Measurements from ENCODE around the gene GAS7. TPM values are rescaled to one million over a fixed set of nuclear protein-coding genes. Genes with fewer than 3 reads are reported as not detected.

GAS7 gene
- total and polyA plus RNA-seq, 2 experiments from 2014 or later, result 1.9 to 10.7 TPM

DNA sequence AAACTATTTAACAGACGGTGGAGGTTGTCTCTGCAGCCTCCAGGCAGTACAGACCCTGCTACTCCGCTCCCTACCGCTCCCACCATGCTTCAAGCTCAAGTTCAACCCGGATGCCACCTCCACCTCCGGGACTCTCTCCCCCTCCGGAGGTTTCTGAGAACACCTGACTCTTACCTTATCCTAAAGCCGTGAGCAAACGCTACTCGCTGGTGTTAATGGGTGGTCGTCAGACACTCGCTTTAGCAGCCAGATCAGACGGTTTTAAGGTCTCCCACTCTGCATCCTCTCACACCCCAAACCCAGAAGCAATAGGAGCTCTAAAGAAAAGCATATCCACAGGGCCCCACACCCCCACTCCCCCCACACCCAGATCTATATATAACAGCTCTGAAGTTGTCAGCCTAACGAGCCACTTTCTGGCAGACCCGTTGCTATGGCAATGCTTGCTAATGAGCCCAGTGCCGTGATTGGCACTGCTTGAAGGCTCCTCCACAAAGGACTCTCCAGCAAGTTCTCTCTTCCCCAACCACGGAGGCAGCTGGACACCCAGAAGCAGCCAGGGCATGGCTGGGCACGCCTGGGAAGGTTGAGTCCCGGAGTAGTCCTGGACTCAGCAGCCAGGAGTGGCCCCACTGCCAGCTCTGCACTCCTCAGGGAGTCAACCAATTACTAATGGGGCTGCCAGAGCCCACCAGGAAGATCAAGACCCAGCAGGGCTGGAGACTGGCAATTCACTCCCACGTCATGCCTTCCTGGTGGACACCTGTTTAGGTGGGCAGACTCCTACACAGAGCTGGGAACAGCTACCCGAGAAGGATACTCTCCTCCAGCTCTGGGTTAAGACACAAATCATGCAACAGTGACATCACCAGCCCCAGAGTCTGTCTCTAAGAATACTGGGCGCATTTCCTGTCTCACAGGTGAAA, 172.2 kb downstream of the GAS7 start:
- Histone ChIP-seq H3K9me2 (ENCODE audit: insufficient read depth) (no peaks in the 10 kb centered on the region), H4K20me1 (replicated peaks; ENCODE audit: insufficient read depth) (no peaks in the 10 kb centered on the region), H3F3A (replicated peaks; ENCODE audit: low read depth) (no peaks in the 10 kb centered on the region), H3K4me1 (ENCODE audit: insufficient read depth) (no peaks in the 10 kb centered on the region; the same call in 1 of the 2 replicates), H2AFZ (no peak overlapping the region), H3K79me2 (replicated peaks; ENCODE audit: insufficient read depth) (no peaks in the 10 kb centered on the region), H3K4me3 (no peak overlapping the region), H3K27me3 (ENCODE audit: insufficient read depth) (no peaks in the 10 kb centered on the region), H3K4me2 (peak overlapping the region; percentile 26; the same call in 1 of the 2 replicates), H3K27ac (ENCODE audit: low read depth) (no peak overlapping the region), H3K36me3 (ENCODE audit: insufficient read depth) (no peaks in the 10 kb centered on the region)
- H3K9me3 Mint-ChIP-seq, result no peaks in the 10 kb centered on the region
- no peak for TF ChIP-seq JUNB (IDR thresholded peaks at IDR 0.05; ENCODE audit: unreplicated experiment)
- no peak for TF ChIP-seq EZH2 (IDR thresholded peaks at IDR 0.05; ENCODE audit: low read depth, unreplicated experiment)
- TF ChIP-seq STAT1 (IDR thresholded peaks at IDR 0.05; ENCODE audit: unreplicated experiment), result no peak
- TF ChIP-seq, protein P1, sequence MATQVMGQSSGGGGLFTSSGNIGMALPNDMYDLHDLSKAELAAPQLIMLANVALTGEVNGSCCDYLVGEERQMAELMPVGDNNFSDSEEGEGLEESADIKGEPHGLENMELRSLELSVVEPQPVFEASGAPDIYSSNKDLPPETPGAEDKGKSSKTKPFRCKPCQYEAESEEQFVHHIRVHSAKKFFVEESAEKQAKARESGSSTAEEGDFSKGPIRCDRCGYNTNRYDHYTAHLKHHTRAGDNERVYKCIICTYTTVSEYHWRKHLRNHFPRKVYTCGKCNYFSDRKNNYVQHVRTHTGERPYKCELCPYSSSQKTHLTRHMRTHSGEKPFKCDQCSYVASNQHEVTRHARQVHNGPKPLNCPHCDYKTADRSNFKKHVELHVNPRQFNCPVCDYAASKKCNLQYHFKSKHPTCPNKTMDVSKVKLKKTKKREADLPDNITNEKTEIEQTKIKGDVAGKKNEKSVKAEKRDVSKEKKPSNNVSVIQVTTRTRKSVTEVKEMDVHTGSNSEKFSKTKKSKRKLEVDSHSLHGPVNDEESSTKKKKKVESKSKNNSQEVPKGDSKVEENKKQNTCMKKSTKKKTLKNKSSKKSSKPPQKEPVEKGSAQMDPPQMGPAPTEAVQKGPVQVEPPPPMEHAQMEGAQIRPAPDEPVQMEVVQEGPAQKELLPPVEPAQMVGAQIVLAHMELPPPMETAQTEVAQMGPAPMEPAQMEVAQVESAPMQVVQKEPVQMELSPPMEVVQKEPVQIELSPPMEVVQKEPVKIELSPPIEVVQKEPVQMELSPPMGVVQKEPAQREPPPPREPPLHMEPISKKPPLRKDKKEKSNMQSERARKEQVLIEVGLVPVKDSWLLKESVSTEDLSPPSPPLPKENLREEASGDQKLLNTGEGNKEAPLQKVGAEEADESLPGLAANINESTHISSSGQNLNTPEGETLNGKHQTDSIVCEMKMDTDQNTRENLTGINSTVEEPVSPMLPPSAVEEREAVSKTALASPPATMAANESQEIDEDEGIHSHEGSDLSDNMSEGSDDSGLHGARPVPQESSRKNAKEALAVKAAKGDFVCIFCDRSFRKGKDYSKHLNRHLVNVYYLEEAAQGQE (IDR thresholded peaks at IDR 0.05; ENCODE audit: unreplicated experiment), result no peak
- TF ChIP-seq, protein P2, sequence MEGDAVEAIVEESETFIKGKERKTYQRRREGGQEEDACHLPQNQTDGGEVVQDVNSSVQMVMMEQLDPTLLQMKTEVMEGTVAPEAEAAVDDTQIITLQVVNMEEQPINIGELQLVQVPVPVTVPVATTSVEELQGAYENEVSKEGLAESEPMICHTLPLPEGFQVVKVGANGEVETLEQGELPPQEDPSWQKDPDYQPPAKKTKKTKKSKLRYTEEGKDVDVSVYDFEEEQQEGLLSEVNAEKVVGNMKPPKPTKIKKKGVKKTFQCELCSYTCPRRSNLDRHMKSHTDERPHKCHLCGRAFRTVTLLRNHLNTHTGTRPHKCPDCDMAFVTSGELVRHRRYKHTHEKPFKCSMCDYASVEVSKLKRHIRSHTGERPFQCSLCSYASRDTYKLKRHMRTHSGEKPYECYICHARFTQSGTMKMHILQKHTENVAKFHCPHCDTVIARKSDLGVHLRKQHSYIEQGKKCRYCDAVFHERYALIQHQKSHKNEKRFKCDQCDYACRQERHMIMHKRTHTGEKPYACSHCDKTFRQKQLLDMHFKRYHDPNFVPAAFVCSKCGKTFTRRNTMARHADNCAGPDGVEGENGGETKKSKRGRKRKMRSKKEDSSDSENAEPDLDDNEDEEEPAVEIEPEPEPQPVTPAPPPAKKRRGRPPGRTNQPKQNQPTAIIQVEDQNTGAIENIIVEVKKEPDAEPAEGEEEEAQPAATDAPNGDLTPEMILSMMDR (conservative IDR thresholded peaks at IDR 0.05; ENCODE audit: low read depth in 2 of 2), result no peak
- no peak for TF ChIP-seq POLR2AphosphoS5 (IDR thresholded peaks at IDR 0.05; ENCODE audit: low read depth)
- TF ChIP-seq EZH2phosphoT487 (IDR thresholded peaks at IDR 0.05; ENCODE audit: unreplicated experiment), result no peak
- no peak for TF ChIP-seq NANOG (IDR thresholded peaks at IDR 0.05; ENCODE audit: borderline replicate concordance)
- TF ChIP-seq CREB1 (CRISPR knock-in tag; IDR thresholded peaks at IDR 0.05; ENCODE audit: low read depth), result no peak
- TF ChIP-seq, protein P3, sequence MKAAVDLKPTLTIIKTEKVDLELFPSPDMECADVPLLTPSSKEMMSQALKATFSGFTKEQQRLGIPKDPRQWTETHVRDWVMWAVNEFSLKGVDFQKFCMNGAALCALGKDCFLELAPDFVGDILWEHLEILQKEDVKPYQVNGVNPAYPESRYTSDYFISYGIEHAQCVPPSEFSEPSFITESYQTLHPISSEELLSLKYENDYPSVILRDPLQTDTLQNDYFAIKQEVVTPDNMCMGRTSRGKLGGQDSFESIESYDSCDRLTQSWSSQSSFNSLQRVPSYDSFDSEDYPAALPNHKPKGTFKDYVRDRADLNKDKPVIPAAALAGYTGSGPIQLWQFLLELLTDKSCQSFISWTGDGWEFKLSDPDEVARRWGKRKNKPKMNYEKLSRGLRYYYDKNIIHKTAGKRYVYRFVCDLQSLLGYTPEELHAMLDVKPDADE (IDR thresholded peaks at IDR 0.05), result no peak
- no peak for TF ChIP-seq ZNF114 (CRISPR knock-in tag; IDR thresholded peaks at IDR 0.05)
- no peak for TF ChIP-seq ZNF331 (CRISPR knock-in tag; IDR thresholded peaks at IDR 0.05; ENCODE audit: low read depth)
- TF ChIP-seq ZNF462 (CRISPR knock-in tag; IDR thresholded peaks at IDR 0.05), result no peak
- peaks cover 10% of the 10 kb centered on the region for H3K27me3 Mint-ChIP-seq (ENCODE audit: insufficient read depth, low read depth, poor library complexity)
- no peak overlapping the region for H3K4me3 Mint-ChIP-seq
- H3K4me1 Mint-ChIP-seq, result peaks cover 15% of the 10 kb centered on the region; the same call in 2 of the 3 replicates
- peak; percentile 51 for ATAC-seq
- no peak for DNase-seq (ENCODE audit: low spot score)
- H3K36me3 Mint-ChIP-seq (ENCODE audit: low read depth), result no peaks in the 10 kb centered on the region; the same call in 2 of the 3 replicates
- H3K27ac Mint-ChIP-seq, result peak overlapping the region; percentile 42; the same call in 1 of the 2 replicates
